ENCODE results near the gene TJP1. TPM values are rescaled to one million over a fixed set of nuclear protein-coding genes. Genes with fewer than 3 reads are reported as not detected.

Gene TJP1
- total RNA-seq, 1 donor from 2014 or later = 0.44 TPM

DNA sequence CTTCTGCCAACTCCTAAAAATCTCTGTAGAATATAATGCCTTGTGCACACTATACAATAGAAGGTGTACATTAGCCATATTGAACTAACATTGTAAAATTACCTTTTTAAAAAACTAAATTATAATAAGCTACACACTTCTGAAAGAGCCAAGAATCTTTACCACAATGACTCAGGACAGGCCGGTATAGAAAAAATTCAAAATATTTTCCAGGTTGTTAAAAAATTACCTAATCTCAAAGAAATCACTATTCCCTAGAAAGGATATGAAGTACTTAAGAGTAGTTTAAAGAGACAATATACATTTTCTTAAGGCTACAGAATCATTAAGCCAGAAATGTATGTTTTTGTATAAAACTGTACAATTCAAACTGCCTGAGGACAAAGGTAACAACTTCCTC is 48.5 kb downstream of the TJP1 start:
- no peaks in the 10 kb centered on the region for H3K4me1 Mint-ChIP-seq
- H3K27me3 Mint-ChIP-seq = peaks cover 11% of the 10 kb centered on the region
- no peak overlapping the region for H3K27ac Mint-ChIP-seq
- ATAC-seq (ENCODE audit: low read depth) (no peak), DNase-seq (no peak)
- ChIA-PET CTCF (no interaction called here), POLR2A (no interaction called here)
- intact Hi-C loops (cut with micrococcal nuclease) = no loop called here
- no peaks in the 10 kb centered on the region for H3K36me3 Mint-ChIP-seq (ENCODE audit: low read depth)
- no peaks in the 10 kb centered on the region for H3K9me3 Mint-ChIP-seq
- TF ChIP-seq, protein P1, sequence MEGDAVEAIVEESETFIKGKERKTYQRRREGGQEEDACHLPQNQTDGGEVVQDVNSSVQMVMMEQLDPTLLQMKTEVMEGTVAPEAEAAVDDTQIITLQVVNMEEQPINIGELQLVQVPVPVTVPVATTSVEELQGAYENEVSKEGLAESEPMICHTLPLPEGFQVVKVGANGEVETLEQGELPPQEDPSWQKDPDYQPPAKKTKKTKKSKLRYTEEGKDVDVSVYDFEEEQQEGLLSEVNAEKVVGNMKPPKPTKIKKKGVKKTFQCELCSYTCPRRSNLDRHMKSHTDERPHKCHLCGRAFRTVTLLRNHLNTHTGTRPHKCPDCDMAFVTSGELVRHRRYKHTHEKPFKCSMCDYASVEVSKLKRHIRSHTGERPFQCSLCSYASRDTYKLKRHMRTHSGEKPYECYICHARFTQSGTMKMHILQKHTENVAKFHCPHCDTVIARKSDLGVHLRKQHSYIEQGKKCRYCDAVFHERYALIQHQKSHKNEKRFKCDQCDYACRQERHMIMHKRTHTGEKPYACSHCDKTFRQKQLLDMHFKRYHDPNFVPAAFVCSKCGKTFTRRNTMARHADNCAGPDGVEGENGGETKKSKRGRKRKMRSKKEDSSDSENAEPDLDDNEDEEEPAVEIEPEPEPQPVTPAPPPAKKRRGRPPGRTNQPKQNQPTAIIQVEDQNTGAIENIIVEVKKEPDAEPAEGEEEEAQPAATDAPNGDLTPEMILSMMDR (IDR thresholded peaks at IDR 0.05) = no peak
- no peak overlapping the region for H3K4me3 Mint-ChIP-seq

DNA sequence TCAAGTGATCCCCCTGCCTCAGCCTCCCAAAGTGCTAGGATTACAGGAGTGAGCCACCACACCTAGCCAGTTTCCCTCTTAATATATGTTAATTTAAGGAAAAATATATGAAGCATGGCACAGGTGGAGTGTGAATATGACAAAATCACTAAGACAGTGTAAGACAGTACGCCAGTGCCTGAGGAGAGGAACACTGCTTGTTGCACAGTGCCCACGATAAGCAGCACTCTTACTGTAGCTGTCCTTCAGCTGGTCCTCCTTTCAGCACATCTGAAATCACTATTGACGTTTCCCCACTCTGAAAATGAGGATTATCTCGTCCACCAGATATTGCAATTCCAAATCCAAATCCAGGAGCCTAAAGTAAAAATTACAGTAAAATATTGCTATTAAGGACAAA is 49.3 kb downstream of the TJP1 start:
- intact Hi-C loops (cut with micrococcal nuclease) = no loop called here

DNA sequence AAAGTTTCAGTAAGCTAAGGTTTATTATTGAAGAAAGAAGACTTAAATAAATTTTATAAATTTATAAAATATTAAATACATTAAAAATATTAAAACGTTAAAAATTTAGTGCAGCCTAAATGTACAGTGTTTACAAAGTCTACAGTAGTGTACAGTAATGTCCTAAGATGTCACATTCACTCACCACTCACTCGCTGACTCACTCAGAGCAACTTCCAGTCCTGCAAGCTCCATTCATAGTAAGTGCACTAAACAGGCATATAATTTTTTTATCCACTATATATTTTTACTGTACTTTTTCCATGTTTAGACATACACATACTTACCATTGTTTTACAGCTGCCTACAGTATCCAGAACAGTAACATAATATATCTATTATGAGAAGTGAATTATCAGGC is 51.5 kb downstream of the TJP1 start:
- DNase-seq (no peak), ATAC-seq (ENCODE audit: low read depth) (no peak)
- H3K27me3 Mint-ChIP-seq = peaks cover 10% of the 10 kb centered on the region
- H3K4me3 Mint-ChIP-seq = no peak overlapping the region
- H3K27ac Mint-ChIP-seq = no peak overlapping the region
- no peaks in the 10 kb centered on the region for H3K9me3 Mint-ChIP-seq
- TF ChIP-seq, protein P1 (IDR thresholded peaks at IDR 0.05) = no peak
- CTCF ChIA-PET = no interaction called here
- no peaks in the 10 kb centered on the region for H3K4me1 Mint-ChIP-seq
- intact Hi-C loops (cut with micrococcal nuclease) = no loop called here
- no peaks in the 10 kb centered on the region for H3K36me3 Mint-ChIP-seq (ENCODE audit: low read depth)
- POLR2A ChIA-PET = no interaction called here

More for the DNA sequence above, 49.3 kb downstream of the TJP1 start:
- ChIA-PET CTCF (no interaction called here), POLR2A (no interaction called here)
- Mint-ChIP-seq H3K27ac (no peak overlapping the region), H3K4me3 (no peak overlapping the region), H3K9me3 (no peaks in the 10 kb centered on the region), H3K36me3 (ENCODE audit: low read depth) (no peaks in the 10 kb centered on the region), H3K4me1 (no peaks in the 10 kb centered on the region), H3K27me3 (peaks cover 9% of the 10 kb centered on the region)
- DNase-seq (no peak), ATAC-seq (ENCODE audit: low read depth) (no peak)
- TF ChIP-seq, protein P1 (IDR thresholded peaks at IDR 0.05) = no peak

DNA sequence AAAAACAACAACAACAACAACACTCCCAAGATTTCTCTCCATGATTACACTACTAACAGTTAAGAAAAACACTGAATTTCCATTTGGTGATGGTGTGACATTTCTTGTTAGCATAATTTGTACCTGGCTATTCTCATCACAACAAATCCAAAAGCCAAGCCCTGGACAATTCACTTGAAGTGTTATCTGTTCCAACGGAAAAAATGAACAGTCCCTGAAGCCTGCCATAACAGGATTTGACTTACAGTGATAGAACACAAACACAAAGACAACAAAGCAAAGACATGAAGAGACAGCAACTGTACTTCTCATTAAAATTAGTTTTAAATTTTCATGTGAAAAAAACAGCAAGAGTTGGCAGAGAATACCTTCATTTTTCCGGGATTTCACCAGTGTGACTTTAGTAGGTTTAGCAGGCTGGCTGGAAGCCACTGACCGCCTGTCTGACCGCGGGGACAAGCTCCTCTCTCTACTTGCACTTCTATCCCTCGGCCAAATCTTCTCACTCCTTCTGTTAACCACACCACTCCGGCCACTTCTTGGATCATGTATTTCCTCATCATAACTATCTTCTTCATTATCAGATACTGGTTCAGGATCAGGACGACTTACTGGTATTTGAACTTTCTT is 56.3 kb downstream of the TJP1 start:
- Mint-ChIP-seq H3K27ac (no peak overlapping the region), H3K4me3 (no peak overlapping the region), H3K9me3 (no peaks in the 10 kb centered on the region), H3K4me1 (no peaks in the 10 kb centered on the region), H3K36me3 (ENCODE audit: low read depth) (no peaks in the 10 kb centered on the region), H3K27me3 (peaks cover 1% of the 10 kb centered on the region)
- ATAC-seq (ENCODE audit: low read depth) = no peak
- intact Hi-C loops (cut with micrococcal nuclease) = no loop called here
- TF ChIP-seq, protein P1 (IDR thresholded peaks at IDR 0.05) = no peak
- ChIA-PET CTCF (no interaction called here), POLR2A (no interaction called here)
- no peak for DNase-seq

DNA sequence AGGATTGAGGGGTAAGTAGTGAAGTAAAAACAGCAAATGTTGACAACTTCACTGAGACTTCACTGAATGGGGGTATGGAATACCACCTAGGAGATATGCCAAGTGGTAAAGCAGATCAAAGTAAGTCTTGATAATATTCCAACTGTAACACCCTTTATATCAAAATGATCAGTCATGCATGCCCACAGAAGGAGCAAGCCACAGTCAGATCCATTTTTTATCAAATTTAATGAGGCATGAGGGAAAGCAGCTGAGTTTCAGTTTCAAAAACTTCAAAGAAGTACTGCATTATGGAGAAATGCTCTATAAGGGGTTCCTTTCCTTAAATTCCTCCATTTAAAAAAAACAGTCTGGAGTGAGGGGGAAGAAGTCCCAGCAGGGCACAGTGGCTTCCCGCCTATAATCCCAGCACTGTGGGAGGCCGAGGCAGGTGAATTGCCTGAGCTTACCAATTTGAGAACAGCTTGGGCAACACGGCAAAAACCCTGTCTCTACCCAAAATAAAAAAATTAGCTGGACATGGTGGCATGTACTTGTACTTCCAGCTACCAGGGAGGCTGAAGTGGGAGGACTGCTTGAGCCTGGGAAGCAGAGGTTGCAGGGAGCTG is 56.9 kb downstream of the TJP1 start:
- H3K4me1 Mint-ChIP-seq = no peaks in the 10 kb centered on the region
- no peak overlapping the region for H3K27ac Mint-ChIP-seq
- ATAC-seq (ENCODE audit: low read depth) (no peak), DNase-seq (no peak)
- H3K27me3 Mint-ChIP-seq = peaks cover 1% of the 10 kb centered on the region
- TF ChIP-seq, protein P1 (IDR thresholded peaks at IDR 0.05) = no peak
- ChIA-PET POLR2A (no interaction called here), CTCF (no interaction called here)
- no peak overlapping the region for H3K4me3 Mint-ChIP-seq
- H3K36me3 Mint-ChIP-seq (ENCODE audit: low read depth) = no peaks in the 10 kb centered on the region
- no peaks in the 10 kb centered on the region for H3K9me3 Mint-ChIP-seq
- intact Hi-C loops (cut with micrococcal nuclease) = no loop called here

All from activated B cell treated with CpG ODN at 0.5 μM for 24 hours (primary cell).